Activated naive CD8-positive, alpha-beta T cell treated with anti-CD3 and anti-CD28 coated beads for 36 hours (primary cell): ENCODE measurements around the gene SMARCC2. TPM values are rescaled to one million over a fixed set of nuclear protein-coding genes. Genes with fewer than 3 reads are reported as not detected.

Experiments
- DNase-seq: peaks from one replicate; pipeline ENCODE4 v3.0.0; 2021
- H3K27ac Mint-ChIP-seq: one replicate; pipeline ENCODE4 v1.8.0; 2022; ENCODE audit warnings: mild to moderate bottlenecking, moderate library complexity, mixed read lengths
- H3K27me3 Mint-ChIP-seq: one replicate; pipeline ENCODE4 v1.8.0; 2022; ENCODE audit warnings: mild to moderate bottlenecking, mixed read lengths
- H3K36me3 Mint-ChIP-seq: one replicate; pipeline ENCODE4 v1.8.0; 2021; ENCODE audit warnings: mild to moderate bottlenecking, mixed read lengths
- H3K4me1 Mint-ChIP-seq: one replicate; pipeline ENCODE4 v1.8.0; 2021; ENCODE audit warnings: mixed read lengths
- H3K4me3 Mint-ChIP-seq: one replicate; pipeline ENCODE4 v1.8.0; 2022; ENCODE audit warnings: mild to moderate bottlenecking, moderate library complexity, mixed read lengths
- H3K9me3 Mint-ChIP-seq: one replicate; pipeline ENCODE4 v1.8.0; 2022; ENCODE audit warnings: mixed read lengths
- total RNA-seq, 2 experiments: library from RNA; stranded (reverse); gene quantifications; one replicate each; pipeline ENCODE4 v1.2.3, GENCODE V29; 2021

The SMARCC2 gene
- total RNA-seq, 2 experiments from 2014 or later: 78.5 to 92.6 TPM

DNA sequence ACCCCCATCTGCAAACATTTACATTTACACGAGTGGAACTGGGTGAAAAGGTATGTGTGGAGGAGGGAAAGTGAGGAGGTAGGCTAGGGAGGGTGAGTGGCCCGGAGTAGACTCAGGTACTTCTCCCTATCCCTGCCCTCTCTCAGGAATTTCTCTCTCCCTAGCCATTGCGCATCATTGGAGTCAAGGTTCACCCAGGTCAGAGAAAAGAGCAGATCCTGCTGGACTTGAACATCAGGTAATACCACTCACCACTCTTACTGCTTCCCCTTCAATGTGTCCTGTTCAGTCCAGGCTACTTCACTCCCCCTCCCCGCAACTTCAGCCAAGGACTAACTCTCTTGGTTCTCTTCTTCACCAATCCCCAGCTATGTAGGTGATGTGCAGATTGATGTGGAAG, 58.4 kb downstream of the SMARCC2 start:
- Mint-ChIP-seq H3K4me1 (peaks cover 62% of the 10 kb centered on the region), H3K27me3 (no peaks in the 10 kb centered on the region), H3K9me3 (peaks cover 5% of the 10 kb centered on the region), H3K36me3 (peaks cover 59% of the 10 kb centered on the region), H3K4me3 (peak overlapping the region; percentile 95), H3K27ac (peak overlapping the region; percentile 97)
- DNase-seq: no peak

DNA sequence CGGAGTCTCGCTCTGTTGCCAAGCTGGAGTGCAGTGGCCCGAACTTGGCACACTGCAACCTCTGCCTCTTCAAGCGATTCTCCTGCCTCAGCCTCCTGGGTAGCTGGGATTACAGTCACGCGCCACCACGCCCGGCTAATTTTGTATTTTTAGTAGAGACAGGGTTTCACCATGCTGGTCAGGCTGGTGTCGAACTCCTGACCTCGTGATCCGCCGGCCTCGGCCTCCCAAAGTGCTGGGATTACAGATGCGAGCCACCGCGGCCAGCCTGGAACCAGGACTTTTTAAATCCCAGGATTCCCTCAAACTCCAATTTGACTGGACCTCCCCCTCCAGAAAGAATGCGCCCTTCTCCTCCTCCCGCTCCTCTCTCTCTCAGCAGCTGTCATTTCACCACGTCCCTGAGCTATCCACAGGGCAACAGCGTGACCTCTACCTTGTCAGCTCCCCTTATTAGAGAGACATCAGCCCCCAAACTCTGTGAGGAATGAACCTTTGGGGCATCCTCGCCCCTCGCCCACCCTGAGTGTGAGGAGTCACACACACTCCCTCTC, 59.3 kb downstream of the SMARCC2 start:
- Mint-ChIP-seq H3K4me1 (peaks cover 60% of the 10 kb centered on the region), H3K27ac (peak overlapping the region; percentile 97), H3K9me3 (peaks cover 5% of the 10 kb centered on the region), H3K4me3 (peak overlapping the region; percentile 95), H3K36me3 (peaks cover 51% of the 10 kb centered on the region), H3K27me3 (no peaks in the 10 kb centered on the region)
- no peak for DNase-seq

DNA sequence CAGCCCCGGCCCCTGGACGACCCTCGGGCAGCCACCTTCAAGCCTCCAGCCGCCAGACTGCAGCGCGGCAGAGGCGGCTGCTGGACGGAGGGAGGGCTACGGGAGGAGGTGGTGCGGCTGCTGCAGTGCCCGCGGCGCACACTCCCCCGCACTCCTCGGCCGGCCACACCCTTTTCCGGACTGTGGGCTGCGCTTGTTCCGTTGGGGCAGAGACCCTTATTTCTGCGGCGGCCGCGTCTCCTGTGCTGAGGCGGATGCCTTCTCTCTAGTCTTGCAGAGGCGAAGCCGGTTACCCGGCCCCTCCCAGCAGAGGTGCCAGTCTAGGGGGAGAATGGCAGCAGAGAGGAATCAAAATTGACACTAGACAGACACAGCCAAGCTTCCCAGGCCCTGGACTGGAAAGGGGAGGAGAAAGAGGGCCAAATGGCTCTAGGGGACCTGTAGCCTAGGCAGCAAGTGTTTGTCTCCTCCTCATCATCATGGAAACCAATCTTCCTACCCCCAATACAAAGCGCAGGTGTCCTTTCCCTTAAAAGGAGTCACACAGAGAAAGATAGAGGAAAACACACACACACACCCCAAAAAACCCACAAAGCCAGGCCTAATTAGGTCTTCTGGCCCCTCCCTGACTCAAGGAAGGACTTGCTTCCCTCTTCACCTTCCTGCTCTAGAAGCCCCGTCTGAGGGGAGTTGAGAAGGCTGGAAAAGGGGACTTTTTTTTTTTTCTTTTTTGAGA, 59.9 kb downstream of the SMARCC2 start:
- Mint-ChIP-seq H3K27ac (peak overlapping the region; percentile 97), H3K9me3 (peaks cover 5% of the 10 kb centered on the region), H3K27me3 (no peaks in the 10 kb centered on the region), H3K4me1 (peaks cover 60% of the 10 kb centered on the region), H3K36me3 (peaks cover 50% of the 10 kb centered on the region), H3K4me3 (peak overlapping the region; percentile 95)
- DNase-seq: peak; percentile 85

DNA sequence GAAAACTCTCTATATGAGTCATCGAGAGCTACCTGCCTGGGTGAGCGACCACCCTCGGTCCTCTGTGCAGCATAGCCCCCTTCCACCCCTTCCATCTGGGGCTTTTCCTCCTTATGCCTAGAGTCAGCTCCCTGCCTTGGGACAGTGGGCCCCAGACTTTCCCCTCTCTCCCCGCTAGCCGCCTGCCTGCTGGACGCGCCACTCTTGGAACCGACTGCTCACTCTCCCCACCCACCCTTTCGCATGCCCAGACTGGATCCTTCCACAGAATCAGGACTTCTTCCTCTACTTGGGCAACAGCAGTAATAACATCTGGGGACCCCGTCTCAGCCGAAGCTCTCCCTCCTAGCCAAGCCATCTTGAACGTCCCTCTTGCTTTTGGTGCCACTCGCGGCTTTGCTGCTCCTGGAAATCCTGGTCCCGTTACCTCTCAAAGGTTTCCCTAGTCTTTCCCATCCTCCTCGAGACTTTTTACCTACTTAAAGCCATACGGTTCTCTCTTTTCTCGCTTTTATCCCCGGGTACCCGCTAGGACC, 60.5 kb downstream of the SMARCC2 start:
- peak overlapping the region; percentile 95 for H3K4me3 Mint-ChIP-seq
- H3K9me3 Mint-ChIP-seq: peaks cover 5% of the 10 kb centered on the region
- H3K4me1 Mint-ChIP-seq: peaks cover 58% of the 10 kb centered on the region
- no peaks in the 10 kb centered on the region for H3K27me3 Mint-ChIP-seq
- no peak for DNase-seq
- H3K27ac Mint-ChIP-seq: peak overlapping the region; percentile 97
- H3K36me3 Mint-ChIP-seq: peaks cover 43% of the 10 kb centered on the region

DNA sequence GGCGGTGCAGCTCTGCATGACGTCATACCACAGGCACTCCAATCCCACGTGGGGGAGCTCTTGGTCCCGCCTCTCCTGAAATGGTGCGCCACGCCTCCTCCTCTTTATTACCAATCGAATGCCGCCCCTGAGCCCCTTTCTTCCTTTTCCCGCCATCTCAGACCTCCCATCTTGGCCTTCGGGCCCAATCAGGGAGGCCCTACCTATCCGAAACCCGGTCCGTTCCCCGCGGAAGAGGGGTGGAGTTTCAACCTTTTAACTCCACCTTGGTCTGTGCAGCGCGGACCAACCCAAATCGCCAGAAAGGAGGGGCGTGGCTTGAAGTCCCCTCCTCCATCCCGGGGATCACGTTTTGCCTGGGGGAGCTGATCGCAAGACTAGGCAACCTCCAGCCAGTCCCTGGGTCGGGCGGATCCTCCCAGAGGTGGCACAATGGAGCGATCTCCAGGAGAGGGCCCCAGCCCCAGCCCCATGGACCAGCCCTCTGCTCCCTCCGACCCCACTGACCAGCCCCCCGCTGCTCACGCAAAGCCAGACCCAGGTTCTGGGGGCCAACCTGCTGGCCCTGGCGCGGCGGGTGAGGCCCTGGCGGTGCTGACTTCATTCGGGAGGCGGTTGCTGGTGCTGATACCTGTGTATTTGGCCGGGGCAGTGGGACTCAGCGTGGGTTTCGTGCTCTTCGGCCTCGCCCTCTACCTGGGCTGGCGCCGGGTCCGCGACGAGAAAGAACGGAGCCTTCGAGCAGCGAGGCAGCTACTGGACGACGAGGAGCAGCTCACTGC, 61.2 kb downstream of the SMARCC2 start, which contains the start of gene ESYT1:
Gene ESYT1 (plus strand): TSS at position 380 of the 782 bp plus-strand sequence. CDS start 53 bp downstream, at position 433.
- Mint-ChIP-seq H3K27ac (peak within 1 kb of the TSS; percentile 97), H3K9me3 (peaks cover 5% of the 10 kb centered on the region), H3K27me3 (no peaks in the 10 kb centered on the region), H3K4me3 (peak within 1 kb of the TSS; percentile 95), H3K36me3 (peaks cover 37% of the 10 kb centered on the region), H3K4me1 (peaks cover 53% of the 10 kb centered on the region)
- peak; percentile 97 for DNase-seq

DNA sequence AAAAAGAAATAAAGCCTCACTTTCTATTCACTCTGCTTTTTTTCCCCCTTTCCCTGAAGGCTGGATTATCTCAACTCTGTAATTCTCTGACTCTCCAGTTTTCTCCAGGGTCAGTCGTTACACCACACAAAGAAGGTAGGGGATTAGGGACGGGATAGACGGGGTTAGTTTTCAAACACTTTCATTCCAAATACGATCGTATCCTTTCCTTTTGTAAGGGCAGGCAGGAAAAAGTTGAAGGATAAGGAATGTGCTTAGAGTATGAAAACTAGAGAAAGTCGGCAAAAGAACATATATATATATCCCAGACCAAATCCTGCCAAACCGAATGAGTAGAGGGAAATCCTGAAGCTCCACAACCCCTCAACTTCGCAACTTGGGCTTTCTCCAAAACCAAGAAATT, 61.8 kb downstream of the SMARCC2 start:
- DNase-seq: no peak
- Mint-ChIP-seq H3K4me3 (peak overlapping the region; percentile 95), H3K9me3 (peaks cover 5% of the 10 kb centered on the region), H3K27ac (peak overlapping the region; percentile 97), H3K27me3 (no peaks in the 10 kb centered on the region), H3K36me3 (peaks cover 34% of the 10 kb centered on the region), H3K4me1 (peaks cover 52% of the 10 kb centered on the region)

DNA sequence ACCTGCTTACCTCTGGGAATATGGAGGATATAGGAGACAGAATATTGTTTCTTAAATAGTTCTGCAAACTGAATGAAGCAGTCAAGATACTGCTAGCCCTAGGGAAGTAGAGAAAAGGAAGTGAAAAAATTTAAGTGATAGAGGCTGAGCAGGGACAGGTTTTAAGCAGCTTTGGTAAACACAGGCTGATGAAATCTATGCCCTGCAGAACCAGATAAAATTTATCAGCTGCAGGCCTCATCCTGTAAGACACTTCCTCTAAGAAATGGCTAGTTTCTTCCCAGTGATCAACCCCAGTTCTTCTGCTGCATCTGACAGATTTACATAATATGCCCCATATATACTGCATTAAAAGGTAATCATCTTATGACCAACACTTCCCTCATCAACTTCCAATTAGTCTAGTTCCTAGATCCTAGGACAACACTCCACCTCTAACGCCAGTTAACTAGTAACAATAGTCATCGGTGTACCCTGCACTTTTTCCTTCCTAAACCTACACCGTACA, 62.5 kb downstream of the SMARCC2 start:
- no peak for DNase-seq
- Mint-ChIP-seq H3K27ac (peak overlapping the region; percentile 97), H3K4me3 (no peak overlapping the region), H3K4me1 (peaks cover 48% of the 10 kb centered on the region), H3K9me3 (peaks cover 5% of the 10 kb centered on the region), H3K27me3 (no peaks in the 10 kb centered on the region), H3K36me3 (peaks cover 27% of the 10 kb centered on the region)

DNA sequence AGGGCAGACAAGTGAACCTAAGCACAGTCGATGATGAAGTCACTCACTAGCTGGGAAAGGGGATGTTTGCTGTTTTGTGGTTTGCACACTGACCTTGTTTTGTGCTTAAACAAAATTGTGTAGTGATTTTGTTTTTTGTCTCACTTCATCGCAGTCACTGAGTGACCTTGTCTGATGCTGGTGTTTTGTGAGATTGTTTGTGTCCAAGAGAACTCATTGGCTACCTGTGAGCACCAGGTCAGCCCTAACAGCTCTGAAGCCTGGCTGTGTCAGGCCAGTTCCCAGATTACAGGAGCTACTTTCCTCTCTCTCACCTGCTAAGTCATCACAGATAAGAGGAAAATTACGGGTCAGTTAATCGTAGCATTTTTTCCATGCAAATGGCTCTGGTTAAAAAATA, 65.2 kb downstream of the SMARCC2 start:
- Mint-ChIP-seq H3K27me3 (no peaks in the 10 kb centered on the region), H3K4me1 (peaks cover 40% of the 10 kb centered on the region), H3K36me3 (peaks cover 16% of the 10 kb centered on the region), H3K9me3 (no peaks in the 10 kb centered on the region), H3K4me3 (no peak overlapping the region), H3K27ac (peak overlapping the region; percentile 63)
- no peak for DNase-seq

DNA sequence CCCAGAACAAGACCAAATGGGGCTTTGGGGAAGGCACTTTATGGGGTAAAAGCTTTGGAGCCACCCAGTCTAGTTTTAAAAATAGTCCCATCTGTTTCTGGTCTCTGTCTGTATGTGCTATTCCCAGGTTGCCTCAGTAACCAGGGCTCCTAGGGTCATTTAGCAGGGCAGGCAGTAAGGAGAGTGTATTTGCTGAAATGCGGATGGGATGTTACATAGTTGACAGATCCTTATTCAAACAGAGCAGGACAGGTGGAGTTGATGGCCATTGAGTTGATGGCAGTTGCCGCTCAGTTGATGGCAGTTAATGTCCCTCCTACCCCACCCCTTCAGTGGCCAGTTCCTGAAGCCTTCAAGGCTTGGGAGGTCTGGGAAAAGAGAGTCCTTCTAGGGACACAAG, 66.6 kb downstream of the SMARCC2 start:
- no peak overlapping the region for H3K4me3 Mint-ChIP-seq
- peaks cover 27% of the 10 kb centered on the region for H3K36me3 Mint-ChIP-seq
- no peak for DNase-seq
- peak overlapping the region; percentile 29 for H3K27ac Mint-ChIP-seq
- H3K27me3 Mint-ChIP-seq: peaks cover 6% of the 10 kb centered on the region
- H3K9me3 Mint-ChIP-seq: no peaks in the 10 kb centered on the region
- peaks cover 46% of the 10 kb centered on the region for H3K4me1 Mint-ChIP-seq

DNA sequence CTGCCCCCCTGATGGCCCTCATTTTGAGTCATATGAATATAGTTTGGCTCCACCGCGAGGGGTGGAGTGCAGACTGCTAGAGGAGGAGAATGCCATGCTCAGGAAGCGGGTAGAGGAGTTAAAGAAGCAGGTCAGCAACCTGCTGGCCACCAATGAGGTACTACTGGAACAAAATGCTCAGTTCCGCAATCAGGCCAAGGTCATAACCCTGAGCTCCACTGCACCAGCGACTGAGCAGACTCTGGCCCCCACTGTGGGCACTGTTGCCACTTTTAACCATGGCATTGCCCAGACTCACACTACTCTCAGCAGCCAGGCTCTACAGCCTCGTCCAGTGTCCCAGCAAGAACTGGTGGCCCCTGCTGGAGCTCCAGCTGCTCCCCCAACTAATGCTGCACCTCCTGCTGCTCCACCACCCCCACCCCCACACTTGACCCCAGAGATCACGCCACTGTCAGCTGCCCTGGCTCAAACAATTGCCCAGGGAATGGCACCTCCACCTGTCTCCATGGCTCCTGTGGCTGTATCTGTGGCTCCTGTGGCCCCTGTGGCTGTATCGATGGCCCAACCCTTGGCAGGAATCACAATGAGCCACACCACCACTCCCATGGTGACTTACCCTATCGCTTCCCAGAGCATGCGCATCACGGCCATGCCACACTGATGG, 67.9 kb downstream of the SMARCC2 start:
- Mint-ChIP-seq H3K4me3 (no peak overlapping the region), H3K4me1 (peaks cover 37% of the 10 kb centered on the region), H3K9me3 (no peaks in the 10 kb centered on the region), H3K27ac (no peak overlapping the region), H3K27me3 (peaks cover 14% of the 10 kb centered on the region), H3K36me3 (peaks cover 39% of the 10 kb centered on the region)
- no peak for DNase-seq

DNA sequence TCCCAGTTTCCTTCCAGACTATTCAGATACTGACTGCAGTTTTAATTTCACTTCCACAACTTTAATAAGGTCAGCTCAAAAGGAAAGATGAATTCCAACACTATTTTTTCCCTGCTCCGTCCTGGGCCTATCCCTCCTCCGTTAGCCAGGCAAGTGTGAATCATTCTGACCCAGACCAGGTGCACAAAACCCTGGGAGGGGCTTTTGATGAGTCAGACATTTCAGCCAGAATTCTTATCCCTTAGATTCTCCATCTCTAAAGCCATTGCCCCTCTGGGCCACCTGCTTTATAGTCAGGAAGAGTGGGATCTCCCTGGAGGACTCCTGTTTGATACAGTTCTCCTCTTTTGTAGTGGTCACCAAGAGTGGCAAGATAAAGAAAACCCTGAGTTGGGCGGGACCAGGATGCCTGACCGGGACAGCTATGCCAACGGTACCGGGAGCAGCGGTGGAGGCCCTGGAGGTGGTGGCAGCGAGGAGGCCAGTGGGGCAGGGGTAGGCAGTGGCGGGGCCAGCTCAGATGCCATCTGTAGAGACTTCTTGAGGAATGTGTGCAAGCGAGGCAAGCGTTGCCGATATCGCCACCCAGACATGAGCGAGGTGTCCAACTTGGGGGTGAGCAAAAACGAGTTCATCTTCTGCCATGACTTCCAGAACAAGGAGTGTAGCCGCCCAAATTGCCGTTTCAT, 69.0 kb downstream of the SMARCC2 start:
- Mint-ChIP-seq H3K27ac (peak overlapping the region; percentile 51), H3K36me3 (peaks cover 42% of the 10 kb centered on the region), H3K9me3 (no peaks in the 10 kb centered on the region), H3K27me3 (peaks cover 14% of the 10 kb centered on the region), H3K4me3 (no peak overlapping the region), H3K4me1 (peaks cover 35% of the 10 kb centered on the region)
- DNase-seq: no peak

DNA sequence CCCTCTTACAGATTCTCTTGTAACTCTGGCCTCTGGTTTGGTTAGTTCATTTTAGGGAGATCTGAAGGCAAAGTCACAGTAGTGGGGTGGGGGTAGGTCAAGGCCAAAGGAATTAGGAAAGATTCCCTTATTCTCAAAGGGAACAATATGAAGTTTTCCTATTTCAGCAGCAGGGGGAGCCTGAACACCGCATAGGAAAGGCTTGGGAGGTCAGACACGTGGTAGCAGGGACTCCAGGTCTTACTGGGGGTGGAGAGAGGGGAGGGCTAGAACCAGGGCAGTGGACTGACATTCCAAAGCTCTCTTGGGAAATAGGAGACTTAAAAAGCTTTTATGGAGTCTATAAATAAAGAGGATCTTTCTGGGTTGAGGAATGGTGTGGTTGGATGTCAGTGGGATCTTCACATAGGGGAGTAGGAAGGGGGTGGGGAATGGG, 69.9 kb downstream of the SMARCC2 start:
- peaks cover 44% of the 10 kb centered on the region for H3K36me3 Mint-ChIP-seq
- peaks cover 35% of the 10 kb centered on the region for H3K4me1 Mint-ChIP-seq
- peak; percentile 46 for DNase-seq
- H3K27ac Mint-ChIP-seq: peak overlapping the region; percentile 100
- no peaks in the 10 kb centered on the region for H3K9me3 Mint-ChIP-seq
- peak overlapping the region; percentile 92 for H3K4me3 Mint-ChIP-seq
- H3K27me3 Mint-ChIP-seq: peaks cover 14% of the 10 kb centered on the region

DNA sequence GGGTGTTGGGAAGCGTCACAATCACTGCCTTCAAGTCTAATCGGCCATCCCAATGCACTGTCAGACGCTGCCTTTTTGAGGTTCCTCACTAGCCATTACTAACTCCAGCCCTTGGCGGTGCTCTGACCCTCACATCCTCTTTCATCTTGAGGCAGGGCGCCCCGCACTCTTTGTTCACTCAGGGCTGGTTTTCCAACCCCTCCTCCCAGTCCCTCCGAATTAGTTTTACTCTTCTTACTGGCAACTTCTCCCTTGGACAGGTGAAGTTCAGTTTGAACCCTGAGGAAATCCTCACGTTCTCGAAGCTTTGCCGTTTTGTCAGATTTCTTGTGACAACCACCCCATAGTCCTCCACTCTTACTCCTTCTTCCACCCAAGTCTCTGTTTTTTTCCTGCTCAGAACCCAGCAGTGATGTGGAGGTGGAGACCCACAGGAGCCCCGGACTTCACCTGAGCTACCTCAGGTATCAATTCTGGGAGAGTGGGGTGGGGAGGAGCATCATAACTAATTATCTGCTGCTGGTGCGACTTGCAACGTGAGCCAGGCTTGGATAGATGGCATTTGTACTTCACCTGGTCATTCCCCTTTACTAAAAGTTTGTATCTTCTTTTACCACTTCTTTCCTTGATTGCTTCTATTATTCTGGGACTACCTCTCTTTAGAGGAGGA, 70.5 kb downstream of the SMARCC2 start:
- H3K4me1 Mint-ChIP-seq: peaks cover 38% of the 10 kb centered on the region
- H3K4me3 Mint-ChIP-seq: peak overlapping the region; percentile 92
- peak overlapping the region; percentile 100 for H3K27ac Mint-ChIP-seq
- H3K27me3 Mint-ChIP-seq: peaks cover 14% of the 10 kb centered on the region
- DNase-seq: no peak
- H3K9me3 Mint-ChIP-seq: no peaks in the 10 kb centered on the region
- peaks cover 49% of the 10 kb centered on the region for H3K36me3 Mint-ChIP-seq
